ENCODE data around the gene RAF1. TPM values are rescaled to one million over a fixed set of nuclear protein-coding genes. Genes with fewer than 3 reads are reported as not detected.
"Not testable (repeated sequence)": the region's sequence is repeated elsewhere in the genome, so short reads cannot be mapped to it uniquely, and the experiment has no call there.

RAF1 gene
- total RNA-seq, 1 donor from 2014 or later = 85.0 TPM

GRCh38 chr3:12706504-12707253 lies 42.8 kb upstream of the RAF1 start:
- peaks cover 10% of the 10 kb centered on the region for H3K27me3 Mint-ChIP-seq (ENCODE audit: low read depth)
- no peak for DNase-seq (ENCODE audit: low spot score)
- H3K4me3 Mint-ChIP-seq (ENCODE audit: unreplicated experiment) = no peak overlapping the region
- H3K27ac Mint-ChIP-seq (ENCODE audit: unreplicated experiment) = no peak overlapping the region
- no peaks in the 10 kb centered on the region for H3K9me3 Mint-ChIP-seq (ENCODE audit: low read depth)
- TF ChIP-seq CTCF (IDR thresholded peaks at IDR 0.05) = peak; percentile 80
- H3K4me1 Mint-ChIP-seq (ENCODE audit: low read depth) = peaks cover 9% of the 10 kb centered on the region
- H3K36me3 Mint-ChIP-seq (ENCODE audit: low read depth) = no peaks in the 10 kb centered on the region

- Mint-ChIP-seq H3K4me3 (ENCODE audit: unreplicated experiment) (no peak overlapping the region), H3K9me3 (ENCODE audit: low read depth) (no peaks in the 10 kb centered on the region), H3K27ac (ENCODE audit: unreplicated experiment) (no peak overlapping the region), H3K36me3 (ENCODE audit: low read depth) (no peaks in the 10 kb centered on the region), H3K27me3 (ENCODE audit: low read depth) (peaks cover 10% of the 10 kb centered on the region), H3K4me1 (ENCODE audit: low read depth) (peaks cover 9% of the 10 kb centered on the region)
- no peak for DNase-seq (ENCODE audit: low spot score)
- TF ChIP-seq CTCF (IDR thresholded peaks at IDR 0.05) = no peak
Observed at GRCh38 chr3:12705981-12706380, 42.1 kb upstream of the RAF1 start.

GRCh38 chr3:12705374-12705926 lies 41.5 kb upstream of the RAF1 start:
- no peak for DNase-seq (ENCODE audit: low spot score)
- H3K4me1 Mint-ChIP-seq (ENCODE audit: low read depth) = peaks cover 9% of the 10 kb centered on the region
- TF ChIP-seq CTCF (IDR thresholded peaks at IDR 0.05) = no peak

GRCh38 chr3:12702501-12702900 lies 38.6 kb upstream of the RAF1 start:
- H3K4me1 Mint-ChIP-seq (ENCODE audit: low read depth) = no peaks in the 10 kb centered on the region
- TF ChIP-seq CTCF (IDR thresholded peaks at IDR 0.05) = no peak
- H3K9me3 Mint-ChIP-seq (ENCODE audit: low read depth) = no peaks in the 10 kb centered on the region
- H3K36me3 Mint-ChIP-seq (ENCODE audit: low read depth) = no peaks in the 10 kb centered on the region
- peaks cover 10% of the 10 kb centered on the region for H3K27me3 Mint-ChIP-seq (ENCODE audit: low read depth)
- H3K27ac Mint-ChIP-seq (ENCODE audit: unreplicated experiment) = no peak overlapping the region
- H3K4me3 Mint-ChIP-seq (ENCODE audit: unreplicated experiment) = no peak overlapping the region
- no peak for DNase-seq (ENCODE audit: low spot score)

More at GRCh38 chr3:12705374-12705926, 41.5 kb upstream of the RAF1 start:
- H3K9me3 Mint-ChIP-seq (ENCODE audit: low read depth) = no peaks in the 10 kb centered on the region
- peaks cover 10% of the 10 kb centered on the region for H3K27me3 Mint-ChIP-seq (ENCODE audit: low read depth)
- no peak overlapping the region for H3K27ac Mint-ChIP-seq (ENCODE audit: unreplicated experiment)
- no peak overlapping the region for H3K4me3 Mint-ChIP-seq (ENCODE audit: unreplicated experiment)
- no peaks in the 10 kb centered on the region for H3K36me3 Mint-ChIP-seq (ENCODE audit: low read depth)

GRCh38 chr3:12701601-12702000 lies 37.7 kb upstream of the RAF1 start:
- not testable (repeated sequence) for H3K27me3 Mint-ChIP-seq (ENCODE audit: low read depth); H3K4me1 Mint-ChIP-seq (ENCODE audit: low read depth); DNase-seq (ENCODE audit: low spot score); H3K9me3 Mint-ChIP-seq (ENCODE audit: low read depth); H3K27ac Mint-ChIP-seq (ENCODE audit: unreplicated experiment); H3K36me3 Mint-ChIP-seq (ENCODE audit: low read depth); H3K4me3 Mint-ChIP-seq (ENCODE audit: unreplicated experiment)

- no peak overlapping the region for H3K27ac Mint-ChIP-seq (ENCODE audit: unreplicated experiment)
Observed at GRCh38 chr3:12700800-12701199, 36.9 kb upstream of the RAF1 start.

More at GRCh38 chr3:12700800-12701199, 36.9 kb upstream of the RAF1 start:
- Mint-ChIP-seq H3K4me1 (ENCODE audit: low read depth) (no peaks in the 10 kb centered on the region), H3K36me3 (ENCODE audit: low read depth) (no peaks in the 10 kb centered on the region), H3K9me3 (ENCODE audit: low read depth) (no peaks in the 10 kb centered on the region), H3K4me3 (ENCODE audit: unreplicated experiment) (no peak overlapping the region), H3K27me3 (ENCODE audit: low read depth) (peaks cover 7% of the 10 kb centered on the region)
- TF ChIP-seq CTCF (IDR thresholded peaks at IDR 0.05) = no peak
- DNase-seq (ENCODE audit: low spot score) = no peak
